Fibroblast of peridontal ligament (primary cell): ENCODE results near the gene EBLN2.

Experiments used
- DNase-seq: peaks from one replicate; pipeline ENCODE4 v3.0.0-alpha.2; 2010; ENCODE audit errors: extremely low read depth

EBLN2 gene

DNA sequence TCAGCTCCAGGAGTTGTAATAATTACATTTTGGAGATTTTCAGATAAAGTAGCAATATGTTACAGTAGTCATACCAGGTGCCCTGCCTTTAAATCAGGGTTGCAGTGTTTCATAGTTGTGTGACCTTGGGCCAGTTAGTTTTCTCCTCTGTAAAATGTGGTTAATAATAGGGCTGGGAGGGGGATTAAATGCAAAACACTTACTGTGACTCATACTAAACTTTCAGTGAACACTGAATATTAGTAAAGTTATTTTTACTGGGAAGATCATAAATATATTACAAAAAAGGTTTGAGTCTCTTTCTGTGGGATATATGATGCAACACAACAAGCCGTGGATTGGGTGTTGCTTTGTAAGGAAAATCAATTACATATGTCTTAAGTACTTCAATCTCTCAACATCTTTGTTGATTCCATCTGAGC, 1.1 kb upstream of the EBLN2 start:
- DNase-seq, result peak; percentile 83

DNA sequence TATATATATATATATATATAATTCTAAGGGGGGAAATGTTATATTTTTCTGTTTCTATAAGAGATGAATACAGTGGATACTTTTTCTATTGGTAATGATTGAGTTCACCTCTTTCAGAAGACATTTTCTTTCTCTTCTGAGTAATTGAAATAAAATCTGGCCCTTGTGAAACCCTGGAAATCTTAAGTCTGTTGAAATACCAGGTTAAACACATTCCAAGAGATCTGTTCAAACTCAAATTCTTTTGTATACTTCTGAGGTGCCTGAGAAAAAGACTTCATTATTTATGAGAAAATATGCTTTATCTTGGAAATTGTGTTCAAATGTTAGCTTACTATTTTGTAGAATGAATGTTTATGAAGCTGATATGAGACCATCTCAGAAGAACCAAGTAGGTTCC, 4.8 kb downstream of the EBLN2 start:
- peak; percentile 56 for DNase-seq

DNA sequence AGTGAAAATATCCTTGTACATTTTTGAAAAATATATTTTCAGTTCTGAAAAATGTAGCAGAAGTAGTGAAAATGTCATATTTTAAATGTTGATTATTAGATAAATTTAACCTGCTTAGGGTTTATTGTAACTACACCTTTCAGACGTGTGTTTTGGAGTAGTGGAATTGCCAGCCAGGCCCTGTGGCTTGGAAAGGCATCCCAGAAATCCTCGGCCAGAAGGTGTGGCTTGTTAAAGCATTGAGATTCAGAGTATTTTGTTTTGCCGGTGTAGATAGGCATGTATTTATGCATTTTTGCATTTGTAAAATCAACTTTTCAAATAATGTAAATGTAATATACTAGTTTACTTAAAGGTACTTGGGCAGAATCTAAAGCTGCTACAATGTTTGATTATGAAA, 7.0 kb downstream of the EBLN2 start:
- DNase-seq, result no peak

DNA sequence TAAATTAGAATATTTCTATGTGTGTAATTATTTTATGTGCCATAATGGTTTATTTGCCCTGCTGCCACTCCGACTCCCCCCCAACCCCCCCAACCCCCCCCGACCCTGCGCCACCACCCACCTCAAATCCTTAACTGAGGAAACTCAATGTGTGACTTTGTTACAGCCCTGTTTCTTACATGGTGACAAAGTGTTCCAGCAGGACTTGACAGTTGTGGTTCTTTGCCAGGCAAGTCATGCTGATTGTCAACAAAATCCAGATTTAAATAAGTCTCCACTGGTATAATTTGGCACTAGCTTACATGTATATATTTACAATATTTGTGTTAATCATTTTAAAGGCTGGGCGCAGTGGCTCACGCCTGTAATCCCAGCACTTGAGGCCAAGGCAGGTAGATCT, 7.7 kb downstream of the EBLN2 start:
- DNase-seq, result no peak

DNA sequence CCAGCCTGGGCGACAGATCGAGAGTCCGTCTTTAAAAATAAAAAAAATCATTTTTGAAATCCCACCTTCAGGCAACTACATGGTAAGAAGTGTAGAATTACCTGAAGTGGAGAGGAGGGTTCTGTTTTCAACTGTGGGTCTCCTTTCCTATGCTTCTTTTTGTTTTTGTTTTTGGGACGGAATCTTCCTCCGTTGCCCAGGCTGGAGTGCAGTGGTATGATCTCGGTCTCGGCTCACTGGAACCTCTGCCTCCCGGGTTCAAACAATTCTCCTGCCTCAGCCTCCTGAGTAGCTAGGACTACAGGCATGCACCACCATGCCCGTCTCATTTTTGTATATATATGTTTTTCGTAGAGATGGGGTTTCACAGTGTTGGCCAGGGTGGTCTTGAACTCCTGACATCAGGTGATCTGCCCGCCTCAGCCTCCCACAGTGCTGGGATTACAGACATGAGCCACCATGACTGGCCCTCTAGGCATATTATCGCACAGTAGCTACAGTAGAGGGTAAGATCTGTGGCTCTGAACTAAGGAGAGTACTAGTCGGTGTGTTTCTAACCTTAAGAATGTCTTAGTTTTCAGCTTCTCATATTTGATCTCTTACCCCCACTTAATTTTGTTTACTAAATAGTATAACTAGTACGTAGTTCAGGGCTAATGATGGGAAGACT, 8.5 kb downstream of the EBLN2 start:
- DNase-seq, result no peak

DNA sequence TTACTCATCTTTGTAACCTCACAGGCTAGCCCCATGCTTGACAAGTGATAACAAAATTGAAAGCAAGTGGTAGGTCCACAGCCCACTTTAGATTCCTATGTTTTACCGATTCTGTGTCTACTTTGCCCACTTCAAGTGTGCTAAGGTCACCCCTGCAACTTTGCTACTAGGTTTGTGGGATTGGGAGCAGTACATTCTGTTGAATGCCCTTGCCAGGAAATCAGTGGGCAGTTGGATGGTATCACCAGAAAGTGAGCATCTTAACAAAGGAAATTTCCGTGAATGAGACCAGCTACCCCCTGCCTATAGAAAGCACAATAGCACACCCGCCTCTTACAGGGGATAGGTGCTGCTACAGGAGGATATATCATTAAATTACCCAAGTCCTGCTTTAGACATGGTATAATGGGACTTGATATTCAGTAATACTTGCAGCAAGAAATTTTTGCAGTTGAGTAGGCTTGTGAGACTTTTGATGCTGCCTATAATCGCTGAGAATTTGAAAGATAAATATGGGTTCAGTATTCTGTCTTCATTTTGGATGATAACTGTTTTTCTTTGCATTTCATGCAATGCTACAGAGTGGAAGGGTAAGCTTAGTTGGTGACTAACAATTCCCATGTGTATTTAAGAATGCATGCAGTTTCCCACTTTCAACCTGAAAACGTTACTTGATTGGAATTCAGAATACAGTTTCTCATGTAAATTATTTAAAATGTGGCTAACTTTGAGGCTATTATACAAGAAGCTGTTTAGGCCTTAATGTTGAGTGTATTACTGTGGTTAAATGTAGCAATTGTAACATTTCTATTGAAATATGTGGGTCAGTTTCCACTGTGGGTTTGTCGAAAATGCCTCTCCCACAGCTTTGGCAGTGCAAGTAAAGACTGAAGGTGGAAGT, 9.5 kb downstream of the EBLN2 start:
- DNase-seq, result peak; percentile 98

DNA sequence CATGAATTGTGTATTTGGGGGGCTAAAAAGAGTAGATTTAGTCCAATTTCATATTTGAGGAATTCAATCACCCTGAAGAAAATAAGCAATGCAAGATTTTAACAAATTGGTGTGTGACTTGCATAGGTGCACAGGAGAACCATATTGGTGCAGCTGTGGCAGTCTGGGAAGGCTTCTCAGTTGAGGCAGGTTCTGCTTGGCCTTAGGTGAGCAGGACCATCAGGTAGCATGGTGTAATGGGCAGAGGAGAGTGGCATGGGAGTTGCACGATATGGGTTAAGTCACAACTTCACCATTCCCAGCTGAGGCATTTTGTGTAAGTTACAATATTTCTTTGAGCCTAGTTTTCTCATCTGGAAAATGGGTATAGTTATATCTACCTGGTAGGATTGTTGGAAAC, 10.5 kb downstream of the EBLN2 start:
- no peak for DNase-seq

DNA sequence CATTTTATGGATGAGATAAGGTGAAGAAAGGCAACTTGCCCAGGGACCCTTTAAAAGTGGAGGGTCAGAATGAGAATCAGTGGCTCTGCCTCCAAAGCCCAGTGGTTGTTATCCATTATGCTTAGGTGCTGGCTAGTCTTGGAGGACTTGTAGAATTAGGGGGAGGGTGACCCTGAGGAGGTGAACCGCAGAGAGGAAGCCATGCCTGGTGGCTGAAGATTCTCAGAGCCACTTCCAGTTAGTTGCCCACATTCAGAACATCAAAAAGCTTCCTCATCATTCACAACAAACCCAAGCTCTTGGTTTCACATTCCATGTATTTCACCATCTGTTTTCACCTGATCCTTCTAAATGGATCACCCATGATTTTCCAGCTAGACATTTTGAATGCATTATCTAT, 11.2 kb downstream of the EBLN2 start:
- no peak for DNase-seq

DNA sequence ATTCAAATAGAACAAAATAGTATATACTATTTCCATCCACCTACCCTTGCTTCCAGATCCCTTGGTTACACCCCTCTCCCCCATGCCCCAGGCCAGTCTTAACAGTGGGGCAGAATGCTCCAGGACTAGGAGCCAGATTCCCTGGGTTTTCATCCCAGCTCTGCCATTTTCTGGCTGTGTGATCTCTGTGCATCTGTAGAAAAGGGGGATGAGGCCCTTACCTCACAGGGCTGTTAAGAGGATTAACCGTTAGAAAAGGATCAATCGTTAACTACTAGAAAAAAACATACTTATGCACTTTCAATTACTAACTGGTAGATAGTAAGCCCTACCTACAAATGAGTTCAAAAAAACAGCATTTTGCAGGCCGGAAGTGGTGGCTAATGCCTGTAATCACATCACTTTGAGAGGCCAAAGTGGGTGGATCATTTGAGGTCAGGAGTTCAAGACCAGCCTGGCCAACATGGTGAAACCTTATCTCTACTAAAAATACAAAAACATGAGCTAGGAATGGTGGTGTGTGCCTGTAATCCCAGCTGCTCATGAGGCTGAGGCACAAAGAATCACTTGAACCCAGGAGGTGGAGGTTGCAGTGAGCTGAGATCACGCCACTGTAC, 11.7 kb downstream of the EBLN2 start:
- DNase-seq, result peak; percentile 43

DNA sequence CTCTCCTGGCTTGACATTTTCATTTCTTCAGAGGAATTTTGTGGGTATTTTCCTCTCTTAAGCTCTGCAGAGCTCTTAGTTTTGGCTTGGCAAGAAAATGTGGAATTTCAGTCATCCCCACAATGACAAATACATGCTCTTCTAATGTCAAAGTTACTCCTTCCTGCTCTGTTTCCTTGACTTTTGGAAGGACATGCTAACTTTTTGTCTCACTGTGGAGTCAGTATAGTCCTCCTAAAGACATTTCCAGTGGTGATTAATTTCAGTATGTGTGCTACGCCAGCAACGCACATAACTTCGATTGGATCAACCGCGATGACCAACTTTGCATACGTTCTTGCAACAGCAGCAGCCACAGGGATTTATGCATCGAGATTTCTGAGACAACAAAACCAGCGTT, 13.3 kb downstream of the EBLN2 start:
- peak; percentile 50 for DNase-seq

DNA sequence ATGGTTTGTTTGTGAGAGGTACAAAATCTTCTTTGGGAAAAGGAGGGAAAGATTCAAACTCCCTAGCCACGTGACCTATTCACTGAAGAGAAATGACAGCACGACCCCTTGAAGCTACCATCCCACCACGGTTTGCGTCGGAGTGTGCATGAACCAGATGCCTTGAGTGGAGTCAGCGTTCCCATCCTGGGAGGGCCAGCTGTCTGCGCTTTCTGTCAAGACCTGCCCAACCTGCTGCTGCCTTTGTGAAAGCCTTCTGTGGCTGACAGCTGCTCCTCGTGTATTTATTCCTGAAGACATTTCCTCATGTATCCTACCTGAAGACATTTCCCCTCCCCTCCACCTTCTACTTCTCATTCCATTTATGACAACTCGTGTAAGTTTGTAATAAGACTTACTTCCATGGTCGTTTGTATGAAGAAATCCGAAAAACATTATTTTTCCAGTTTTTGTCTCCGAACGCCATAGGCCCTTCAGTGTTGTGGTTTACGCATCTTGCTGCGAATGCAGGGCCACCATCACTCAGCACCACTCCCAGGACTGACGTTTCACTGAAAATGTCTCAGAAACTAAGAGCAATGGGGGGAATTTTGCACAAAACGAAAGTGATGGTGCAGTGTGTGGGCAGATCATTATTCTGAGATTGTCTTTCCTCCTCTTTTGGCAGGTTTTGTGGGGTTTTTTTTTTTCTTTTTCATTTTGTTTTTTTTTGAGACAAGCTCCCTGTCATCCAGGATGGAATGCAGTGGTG, 18.9 kb downstream of the EBLN2 start:
- no peak for DNase-seq

DNA sequence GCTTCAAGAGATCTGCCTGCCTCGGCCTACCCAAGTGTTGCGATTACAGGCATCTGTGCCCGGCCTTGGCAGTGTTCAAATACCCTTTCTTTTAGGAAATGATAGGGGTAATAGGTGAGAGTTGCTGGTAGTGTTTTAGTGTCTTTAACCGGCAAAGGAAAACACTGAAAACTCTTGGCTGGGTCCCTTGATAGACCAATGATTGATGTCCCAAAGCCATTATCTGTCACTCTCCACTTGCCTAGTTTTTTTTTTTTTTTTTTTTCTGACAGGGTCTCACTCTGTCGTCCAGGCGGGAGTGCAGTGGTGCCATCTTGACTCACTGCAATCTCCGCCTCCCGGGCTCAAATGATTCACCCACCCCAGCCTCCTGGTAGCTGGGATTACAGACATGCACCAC, 19.7 kb downstream of the EBLN2 start:
- DNase-seq, result no peak

DNA sequence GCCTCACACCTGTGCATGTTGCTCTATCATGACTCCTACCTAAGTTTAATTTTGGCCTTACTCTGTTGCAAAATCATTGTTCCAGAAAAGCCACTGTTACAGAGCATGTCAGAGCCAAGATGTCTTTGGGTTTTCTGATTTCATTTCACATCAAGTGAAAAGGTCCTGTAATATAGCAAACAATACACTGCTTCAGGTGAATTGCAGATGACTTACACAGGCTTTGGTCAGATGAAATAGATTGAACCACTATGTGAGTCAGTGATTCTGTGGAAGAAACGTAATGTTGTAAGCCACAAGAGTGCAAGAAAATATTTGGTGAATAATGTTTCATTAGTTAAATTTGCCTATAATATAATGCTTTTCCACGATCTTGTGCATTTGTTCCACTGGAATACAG, 22.7 kb downstream of the EBLN2 start:
- no peak for DNase-seq

DNA sequence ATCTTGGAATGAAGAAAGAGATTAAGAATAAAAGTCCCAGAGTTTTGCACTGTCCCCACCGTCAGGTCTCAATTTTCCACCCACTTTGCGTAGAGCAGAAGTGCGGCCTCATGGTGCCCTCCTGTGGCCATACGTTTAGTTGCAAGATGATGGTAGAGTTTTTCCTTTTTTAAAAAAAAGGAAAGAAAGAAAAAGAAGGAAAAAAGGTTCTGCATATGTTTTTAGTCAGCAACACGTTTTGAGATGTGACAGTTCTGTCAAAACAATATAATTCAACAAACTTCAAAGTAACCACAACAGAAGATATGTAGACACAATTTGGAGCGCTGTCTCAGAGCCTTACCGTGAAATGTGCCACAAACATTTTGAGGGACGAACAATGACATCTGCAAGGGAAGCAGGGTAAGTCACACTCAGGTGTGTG, 24.6 kb downstream of the EBLN2 start:
- peak; percentile 63 for DNase-seq

DNA sequence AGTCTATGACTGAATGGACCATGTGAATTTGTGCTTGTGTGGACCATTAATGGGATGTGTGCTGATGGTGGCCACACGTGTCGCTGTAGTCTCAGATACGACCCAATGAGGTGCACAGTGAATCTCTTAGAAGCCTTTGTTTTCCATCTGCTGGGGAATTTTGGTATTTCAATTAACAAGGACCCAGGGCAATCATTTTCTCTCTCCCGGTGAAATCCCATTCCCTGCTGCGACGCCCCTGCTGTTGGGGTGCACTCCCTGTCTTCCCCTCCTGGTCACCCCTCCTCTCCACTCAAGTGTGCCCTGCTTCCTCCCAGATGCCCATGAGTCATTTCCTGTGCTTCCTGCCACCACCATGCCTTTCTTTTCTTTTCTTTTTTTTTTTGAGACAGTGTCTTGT, 32.7 kb downstream of the EBLN2 start:
- DNase-seq, result no peak

DNA sequence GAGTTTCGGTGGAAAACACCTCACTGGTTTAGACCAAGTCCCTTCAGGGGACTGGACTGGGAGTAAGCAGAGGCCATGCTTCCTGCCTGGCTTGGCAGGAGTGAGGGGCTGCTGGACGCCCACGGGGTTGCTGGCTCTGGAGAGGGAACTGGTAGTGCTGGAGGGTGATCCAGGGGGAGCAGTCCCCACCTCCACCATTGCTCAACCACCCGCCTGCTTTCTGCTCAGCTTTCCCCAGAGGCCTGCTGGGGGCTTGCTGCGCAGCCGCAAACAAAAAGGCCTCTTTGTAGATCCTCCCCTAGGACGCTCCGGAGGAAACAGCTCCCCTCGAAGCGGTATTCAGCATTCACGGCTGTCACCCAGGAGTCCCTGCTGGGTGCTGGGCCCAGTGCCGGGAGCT, 33.5 kb downstream of the EBLN2 start:
- DNase-seq, result no peak

DNA sequence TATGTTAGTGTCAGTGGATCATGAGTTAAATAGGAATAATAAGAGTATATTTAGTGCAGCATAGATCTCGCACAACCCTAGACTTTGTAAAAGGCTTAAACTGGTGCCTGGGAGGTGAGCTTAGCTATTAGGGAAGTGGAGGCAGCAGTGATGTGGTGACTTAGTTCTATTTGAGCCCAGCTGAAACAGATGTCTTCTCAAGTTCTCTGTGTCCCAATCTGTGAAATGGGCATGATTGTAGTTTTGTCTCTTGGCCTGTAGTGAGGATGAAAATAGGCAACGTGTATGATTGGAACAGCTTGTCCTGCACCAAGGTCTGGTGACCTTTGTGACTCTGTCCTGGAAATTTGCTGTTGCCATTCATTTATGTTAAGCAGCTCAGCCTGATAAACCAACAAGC, 34.7 kb downstream of the EBLN2 start:
- DNase-seq, result no peak

DNA sequence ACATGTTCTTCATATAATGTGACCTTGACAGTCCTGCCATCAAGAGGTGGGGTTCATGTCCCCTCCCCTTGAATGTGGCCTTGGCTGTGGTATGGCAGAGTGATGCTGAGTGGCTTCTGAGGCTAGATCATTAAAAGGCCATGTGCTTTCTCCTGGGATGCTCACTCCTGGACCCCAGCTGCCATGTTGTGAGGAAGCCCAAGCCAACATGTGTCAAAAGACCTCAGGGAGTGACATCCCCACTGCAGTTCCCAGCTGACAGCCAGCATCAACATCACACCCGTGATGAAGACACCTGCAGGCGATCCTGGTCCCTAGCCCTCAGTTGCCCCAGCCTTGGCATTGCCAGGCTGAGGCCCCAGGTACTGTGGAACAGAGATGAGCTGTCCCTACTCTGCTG, 36.6 kb downstream of the EBLN2 start:
- no peak for DNase-seq

DNA sequence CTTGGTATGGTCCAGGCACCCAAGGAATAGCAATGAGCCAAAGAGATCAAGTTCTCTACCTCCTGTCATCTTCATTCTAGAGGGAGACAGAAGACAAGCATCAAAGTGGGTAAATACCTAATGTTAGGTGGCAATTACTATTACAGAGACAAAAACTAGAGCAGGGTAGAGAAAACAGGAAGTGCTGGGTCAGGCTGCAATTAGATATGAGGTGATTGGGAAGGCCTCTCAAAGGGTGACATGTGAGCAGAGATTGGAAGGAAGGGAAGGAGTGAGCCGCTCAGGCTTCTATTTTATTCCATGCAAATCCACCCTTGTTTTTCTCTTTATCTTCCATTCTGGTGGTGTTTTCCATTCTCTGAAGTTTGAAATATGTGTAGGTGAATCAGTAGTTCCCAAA, 37.4 kb downstream of the EBLN2 start:
- DNase-seq, result no peak

DNA sequence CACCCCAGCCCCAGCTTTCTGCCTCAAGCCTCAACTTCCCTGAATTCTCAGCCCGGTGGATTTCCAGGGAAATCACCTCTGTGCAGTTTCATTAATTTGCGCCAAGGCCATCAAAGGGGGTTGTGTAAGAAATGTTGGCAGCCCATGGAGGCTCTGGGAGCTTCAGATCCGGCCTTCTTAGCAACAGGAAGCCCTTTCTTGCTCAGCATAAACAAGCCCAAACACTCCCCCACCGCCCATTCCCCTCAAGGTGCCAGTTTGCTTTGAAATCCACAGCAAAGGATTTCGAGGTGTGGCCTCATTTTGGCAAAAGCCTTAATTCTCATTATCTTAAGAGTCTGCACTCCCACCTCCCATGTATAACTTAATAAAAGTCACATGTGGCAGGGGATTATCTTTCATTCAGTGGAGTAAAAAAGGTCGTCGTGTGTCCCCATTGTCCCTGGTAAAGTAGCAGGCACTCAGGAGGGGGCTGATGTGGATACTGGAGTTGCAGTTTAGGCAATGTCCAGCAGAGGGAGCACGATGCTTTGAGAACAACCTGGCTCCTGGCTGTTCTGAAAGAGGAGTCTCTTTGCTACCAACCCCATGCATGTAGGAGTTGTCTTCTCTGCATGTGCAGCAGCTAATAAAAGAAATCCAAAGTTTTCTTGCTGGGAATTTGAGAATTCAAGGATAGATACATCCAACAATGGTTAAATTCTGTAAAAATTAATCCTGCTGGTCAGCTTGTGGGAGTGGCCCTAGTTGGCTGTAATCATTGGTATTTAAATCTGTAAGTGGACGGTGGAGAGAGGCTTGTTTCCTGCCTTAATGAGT, 39.5 kb downstream of the EBLN2 start:
- peak; percentile 85 for DNase-seq

DNA sequence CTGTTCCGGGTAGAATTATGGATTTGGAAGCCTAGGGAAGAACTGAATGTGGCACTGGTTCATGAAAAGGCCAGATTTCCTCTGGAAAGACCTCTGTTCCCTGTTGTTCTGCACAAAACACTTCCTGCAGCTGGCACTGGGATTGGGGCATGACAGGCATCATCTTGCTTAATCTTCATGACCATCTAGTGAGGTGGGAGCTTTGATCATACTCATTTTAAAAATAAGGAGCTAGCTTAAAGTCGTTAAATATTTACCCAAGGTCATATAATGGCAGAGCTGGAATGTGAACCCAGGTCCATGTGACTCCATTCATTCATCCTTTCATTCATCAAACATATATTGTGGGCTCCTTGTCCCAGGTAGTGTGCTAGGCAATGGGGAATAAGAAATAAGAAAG, 40.4 kb downstream of the EBLN2 start:
- DNase-seq, result no peak
